H9 (cell line): ENCODE results near the gene DPYD. TPM values are rescaled to one million over a fixed set of nuclear protein-coding genes. Genes with fewer than 3 reads are reported as not detected.

Experiments used
- DNase-seq: peaks from one replicate; pipeline ENCODE4 v3.0.0-alpha.2; 2017
- H2AFZ ChIP-seq: one replicate; pipeline ENCODE4 v1.6.1; 2013; ENCODE audit warnings: mild to moderate bottlenecking, low read length, control low read depth, moderate library complexity
- H2AK5ac ChIP-seq: 2 replicates; pipeline ENCODE4 v1.6.1; 2013; ENCODE audit warnings: low read length, control low read depth, mixed read lengths; ENCODE audit not compliant: insufficient read length
- H2BK120ac ChIP-seq: one replicate; pipeline ENCODE4 v1.6.1; 2013; ENCODE audit warnings: low read depth, mild to moderate bottlenecking, low read length, control low read depth, inconsistent platforms; ENCODE audit not compliant: poor library complexity, severe bottlenecking
- H2BK12ac ChIP-seq: 2 replicates; pipeline ENCODE4 v1.6.1; 2013; ENCODE audit warnings: low read length, control low read depth, mixed read lengths, low read depth; ENCODE audit not compliant: insufficient read length
- H2BK15ac ChIP-seq: 2 replicates; pipeline ENCODE4 v1.6.1; 2013; ENCODE audit warnings: low read depth, low read length, control low read depth
- H2BK20ac ChIP-seq: one replicate; pipeline ENCODE4 v1.6.1; 2013; ENCODE audit warnings: low read depth, mild to moderate bottlenecking, low read length, control low read depth, inconsistent platforms; ENCODE audit not compliant: poor library complexity, severe bottlenecking
- H2BK5ac ChIP-seq: 2 replicates; pipeline ENCODE4 v1.6.1; 2013; ENCODE audit warnings: low read length, control low read depth, mixed read lengths; ENCODE audit not compliant: insufficient read length
- H3K14ac ChIP-seq: 2 replicates; pipeline ENCODE4 v1.6.1; 2013; ENCODE audit warnings: low read length, control low read depth; ENCODE audit not compliant: insufficient read depth
- H3K18ac ChIP-seq: 2 replicates; pipeline ENCODE4 v1.6.1; 2013; ENCODE audit warnings: low read depth, mild to moderate bottlenecking, mixed read lengths, low read length, control low read depth; ENCODE audit not compliant: insufficient read length
- H3K23ac ChIP-seq: 2 replicates; pipeline ENCODE4 v1.6.1; 2013; ENCODE audit warnings: low read length, control low read depth, mixed read lengths, low read depth; ENCODE audit not compliant: insufficient read length
- H3K23me2 ChIP-seq: 2 replicates; pipeline ENCODE4 v1.6.1; 2013; ENCODE audit warnings: low read depth, mild to moderate bottlenecking, mixed read lengths, low read length, control low read depth; ENCODE audit not compliant: insufficient read length, poor library complexity, severe bottlenecking
- H3K27ac ChIP-seq: 2 replicates; pipeline ENCODE4 v1.5.1; 2013; ENCODE audit warnings: low read length, control low read depth, mixed read lengths, low read depth; ENCODE audit not compliant: insufficient read length
- H3K27me3 ChIP-seq: 2 replicates; pipeline ENCODE4 v1.6.1; 2013; ENCODE audit warnings: low read length, control low read depth, inconsistent platforms; ENCODE audit not compliant: insufficient read depth
- H3K4ac ChIP-seq: 2 replicates; pipeline ENCODE4 v1.6.1; 2013; ENCODE audit warnings: low read depth, mild to moderate bottlenecking, control low read depth, inconsistent platforms, low read length, moderate library complexity
- H3K4me1 ChIP-seq: 2 replicates; pipeline ENCODE4 v1.6.1; 2013; ENCODE audit warnings: low read length, control low read depth, inconsistent platforms; ENCODE audit not compliant: insufficient read depth
- H3K4me2 ChIP-seq: 2 replicates; pipeline ENCODE4 v1.6.1; 2013; ENCODE audit warnings: low read length, control low read depth, mixed read lengths; ENCODE audit not compliant: insufficient read length, insufficient read depth
- H3K56ac ChIP-seq: 2 replicates; pipeline ENCODE4 v1.6.1; 2013; ENCODE audit warnings: low read depth, mild to moderate bottlenecking, mixed read lengths, low read length, control low read depth; ENCODE audit not compliant: insufficient read length
- H3K79me1 ChIP-seq: 2 replicates; pipeline ENCODE4 v1.6.1; 2013; ENCODE audit warnings: low read depth, mild to moderate bottlenecking, moderate library complexity, low read length, control low read depth, inconsistent platforms; ENCODE audit not compliant: insufficient read depth, poor library complexity, severe bottlenecking
- H3K79me2 ChIP-seq: 2 replicates; pipeline ENCODE4 v1.6.1; 2013; ENCODE audit warnings: low read length, control low read depth, inconsistent platforms; ENCODE audit not compliant: insufficient read depth
- H3K9ac ChIP-seq: 2 replicates; pipeline ENCODE4 v1.6.1; 2013; ENCODE audit warnings: low read length, control low read depth, mixed read lengths; ENCODE audit not compliant: insufficient read length; ENCODE audit errors: extremely low read depth
- H3K9me3 ChIP-seq: one replicate; pipeline ENCODE4 v1.6.1; 2013; ENCODE audit warnings: low read depth, low read length, inconsistent platforms; ENCODE audit not compliant: control insufficient read depth
- H3T11ph ChIP-seq: one replicate; pipeline ENCODE4 v1.6.1; 2013; ENCODE audit warnings: mild to moderate bottlenecking, low read length, control low read depth, inconsistent platforms
- H4K20me1 ChIP-seq: one replicate; pipeline ENCODE4 v1.6.1; 2013; ENCODE audit not compliant: control insufficient read depth, insufficient read length, insufficient read depth
- H4K5ac ChIP-seq: 2 replicates; pipeline ENCODE4 v1.6.1; 2013; ENCODE audit warnings: low read depth, mild to moderate bottlenecking, mixed read lengths, low read length, control low read depth; ENCODE audit not compliant: insufficient read length
- H4K8ac ChIP-seq: replicated peaks from 2 replicates; pipeline ENCODE4 v1.6.1; 2013; ENCODE audit warnings: low read length, control low read depth, mixed read lengths, low read depth; ENCODE audit not compliant: insufficient read length
- H4K91ac ChIP-seq: 2 replicates; pipeline ENCODE4 v1.6.1; 2013; ENCODE audit warnings: low read depth, mild to moderate bottlenecking, moderate library complexity, mixed read lengths, low read length, control low read depth; ENCODE audit not compliant: insufficient read length
- H3K27ac Mint-ChIP-seq, 3 experiments: 2 replicates in 2 of 3; 3 replicates in 1 of 3; pipeline ENCODE4 v1.8.0; 2020 to 2021; ENCODE audit warnings: mixed read lengths in 3 of 3, mild to moderate bottlenecking in 1 of 3, moderate library complexity in 1 of 3
- H3K27me3 Mint-ChIP-seq: 2 replicates; pipeline ENCODE4 v1.8.0; 2021; ENCODE audit warnings: low read depth, mild to moderate bottlenecking, moderate library complexity, mixed read lengths
- H3K36me3 Mint-ChIP-seq, 3 experiments: 2 replicates in 2 of 3; 3 replicates in 1 of 3; pipeline ENCODE4 v1.8.0; 2020 to 2021; ENCODE audit warnings: low read depth in 3 of 3, mixed read lengths in 3 of 3; ENCODE audit not compliant: insufficient read depth in 1 of 3
- H3K4me1 Mint-ChIP-seq, 2 experiments: 2 replicates each; pipeline ENCODE4 v1.8.0; 2020; ENCODE audit warnings: mixed read lengths in 2 of 2
- H3K4me3 Mint-ChIP-seq, 2 experiments: 2 replicates in 1 of 2; 3 replicates in 1 of 2; pipeline ENCODE4 v1.8.0; 2020 to 2021; ENCODE audit warnings: mild to moderate bottlenecking in 2 of 2, mixed read lengths in 2 of 2, moderate library complexity in 1 of 2
- H3K9me3 Mint-ChIP-seq, 2 experiments: 2 replicates in 1 of 2; 3 replicates in 1 of 2; pipeline ENCODE4 v1.8.0; 2020; ENCODE audit warnings: mild to moderate bottlenecking in 2 of 2, mixed read lengths in 2 of 2, moderate library complexity in 1 of 2
- CTCF ChIP-seq: fragments of 200-600 bp; sonication (generic); conservative IDR thresholded peaks from 3 replicates; pipeline ENCODE4 v1.8.0; 2021; ENCODE audit warnings: antibody characterized with exemption, mild to moderate bottlenecking
- WGBS: extraction: QIAGEN DNeasy Blood & Tissue Kit; methylation state at CpG from one replicate; pipeline ENCODE4 v1.1.7; 2013; ENCODE audit warnings: missing lambda C conversion rate, low lambda C conversion rate, mixed read lengths; ENCODE audit not compliant: insufficient read length; ENCODE audit errors: extremely low coverage; 5-methylcytosine and 5-hydroxymethylcytosine counted together
- total RNA-seq: library from RNA; stranded (reverse); gene quantifications from 2 replicates; pipeline ENCODE4 v1.2.1, GENCODE V29; 2021

The DPYD gene
- total RNA-seq, 1 experiment from 2014 or later, result 0.37 TPM

GRCh38 chr1:97560714-97561113 is 360.1 kb downstream of the DPYD start:
- no peak overlapping the region for H2BK120ac ChIP-seq
- no peak overlapping the region for H3K56ac ChIP-seq
- Mint-ChIP-seq H3K27ac (no peak overlapping the region), H3K27me3 (no peaks in the 10 kb centered on the region), H3K9me3 (peaks cover 0 to 2% of the 10 kb centered on the region in 2 experiments; a peak in 1 of 5 replicates), H3K4me1 (no peaks in the 10 kb centered on the region), H3K36me3 (no peaks in the 10 kb centered on the region), H3K4me3 (no peak overlapping the region)
- H2AK5ac ChIP-seq, result no peak overlapping the region
- H2BK5ac ChIP-seq, result no peak overlapping the region
- no peak overlapping the region for H2BK20ac ChIP-seq
- H3K27me3 ChIP-seq, result no peaks in the 10 kb centered on the region
- no peak overlapping the region for H2AFZ ChIP-seq
- no peaks in the 10 kb centered on the region for H3K79me1 ChIP-seq
- no peak overlapping the region for H3K18ac ChIP-seq
- no peak overlapping the region for H2BK12ac ChIP-seq
- H3K23ac ChIP-seq, result no peak overlapping the region
- H3K27ac ChIP-seq, result no peak overlapping the region
- no peak overlapping the region for H3K14ac ChIP-seq
- no peaks in the 10 kb centered on the region for H3K9me3 ChIP-seq
- H4K91ac ChIP-seq, result no peak overlapping the region
- no peaks in the 10 kb centered on the region for H4K20me1 ChIP-seq
- no peak for DNase-seq
- no peak overlapping the region for H4K5ac ChIP-seq
- H3K4me1 ChIP-seq, result no peaks in the 10 kb centered on the region
- no peaks in the 10 kb centered on the region for H3K23me2 ChIP-seq
- 100% methylated on average over 1 of the region's 4 CpGs for WGBS
- H3K4me2 ChIP-seq, result no peak overlapping the region
- no peak overlapping the region for H4K8ac ChIP-seq
- no peak overlapping the region for H3T11ph ChIP-seq
- H3K79me2 ChIP-seq, result no peaks in the 10 kb centered on the region
- no peak for TF ChIP-seq CTCF
- no peak overlapping the region for H3K9ac ChIP-seq
- H3K4ac ChIP-seq, result no peak overlapping the region
- H2BK15ac ChIP-seq, result no peak overlapping the region
